HT1080 (cell line): Measurements from ENCODE around the gene REEP1. TPM values are rescaled to one million over a fixed set of nuclear protein-coding genes. Genes with fewer than 3 reads are reported as not detected.

Experiments
- DNase-seq: peaks from one replicate; pipeline ENCODE4 v3.0.0-alpha.2; 2015; ENCODE audit warnings: low read depth
- total RNA-seq: library from RNA; depleted of rRNA; stranded (reverse); fragments of >200 nt; shearing (Covaris generic); gene quantifications from 2 replicates; pipeline ENCODE4 v1.2.3, GENCODE V29; 2014

The REEP1 gene
- total RNA-seq, 1 experiment from 2014 or later = not detected

DNA sequence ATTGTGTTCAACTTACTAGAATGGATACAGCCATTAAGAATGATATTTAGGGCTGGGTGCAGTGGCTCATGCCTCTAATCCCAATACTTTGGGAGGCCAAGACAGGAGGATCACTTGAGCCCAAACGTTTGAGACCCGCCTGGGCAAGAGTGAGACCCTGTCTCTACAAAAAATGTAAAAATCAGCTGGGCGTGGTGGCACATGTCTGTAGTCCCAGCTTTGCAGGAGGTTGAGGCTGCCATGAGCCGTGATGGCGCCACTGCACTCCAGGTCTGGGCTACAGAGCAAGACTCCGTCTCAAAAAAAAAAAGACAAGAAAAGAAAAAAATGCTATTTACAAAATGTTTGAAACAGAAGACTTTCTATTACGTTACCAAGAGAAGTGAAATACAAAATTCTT lies 30.0 kb downstream of the REEP1 start:
- no peak for DNase-seq

DNA sequence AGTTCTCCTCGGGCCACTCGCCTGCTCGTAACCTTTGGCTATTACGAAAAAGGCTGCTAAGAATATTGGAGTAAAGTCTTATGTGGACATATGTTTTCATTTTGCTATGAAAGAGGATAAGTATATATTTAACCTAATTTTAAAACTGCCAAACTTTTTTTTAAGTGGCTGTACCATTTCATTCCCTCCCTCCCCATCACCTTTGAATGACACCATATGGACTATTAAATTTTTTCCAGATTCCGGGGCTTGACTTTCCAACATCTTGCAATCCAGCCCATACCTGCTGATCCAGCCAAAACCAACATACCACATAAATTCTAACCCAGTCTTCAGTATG lies 31.5 kb downstream of the REEP1 start:
- no peak for DNase-seq

GRCh38 chr2:86305195-86305914 lies 32.1 kb downstream of the REEP1 start:
- no peak for DNase-seq

DNA sequence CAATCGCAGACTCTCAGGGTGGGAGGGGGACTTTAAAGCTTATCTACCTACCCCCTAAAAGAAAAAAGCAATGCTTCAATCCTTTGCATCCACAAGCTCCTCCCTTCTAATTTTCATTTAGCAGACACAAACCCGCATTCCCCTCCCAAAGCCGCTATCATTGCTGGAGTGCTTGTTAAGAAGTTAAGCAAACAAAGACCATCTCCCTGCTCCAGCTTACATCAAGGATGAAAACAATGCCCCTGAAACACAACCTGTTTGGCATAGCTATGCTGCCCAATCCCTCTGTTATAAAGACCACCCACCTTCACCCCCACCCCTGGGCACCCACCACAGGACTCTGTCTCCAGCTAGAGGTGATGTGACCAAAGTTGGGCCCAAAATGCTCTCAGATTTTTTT lies 33.0 kb downstream of the REEP1 start:
- DNase-seq = no peak

- no peak for DNase-seq
These were observed 35.1 kb downstream of the REEP1 start for GRCh38 chr2:86302320-86302719.

- DNase-seq = peak; percentile 8
These were observed 35.7 kb downstream of the REEP1 start for GRCh38 chr2:86301711-86302202.

DNA sequence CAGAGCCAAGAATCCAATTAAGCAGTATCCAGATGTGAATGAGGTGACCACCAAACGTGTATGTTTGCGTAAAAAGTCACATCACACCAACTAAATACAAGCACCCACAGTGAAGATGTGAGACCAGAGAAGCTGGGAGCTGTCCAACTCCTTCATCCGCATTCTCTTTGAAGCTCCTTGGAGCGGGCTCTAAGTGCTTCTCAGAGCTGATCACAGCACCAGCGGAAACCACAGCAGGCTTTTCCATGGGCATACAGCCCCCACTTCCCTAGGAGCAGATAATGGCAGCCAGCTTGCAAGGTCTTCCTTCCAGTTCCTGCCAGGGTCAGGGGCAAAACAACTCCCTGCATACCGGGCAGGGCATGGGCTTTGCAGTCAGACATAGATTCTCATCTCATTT lies 36.4 kb downstream of the REEP1 start:
- DNase-seq = peak; percentile 16

- peak; percentile 5 for DNase-seq
These were observed 36.9 kb downstream of the REEP1 start for GRCh38 chr2:86300496-86300895.

- DNase-seq = peak; percentile 24
These were observed 38.7 kb downstream of the REEP1 start for GRCh38 chr2:86298411-86299390.

DNA sequence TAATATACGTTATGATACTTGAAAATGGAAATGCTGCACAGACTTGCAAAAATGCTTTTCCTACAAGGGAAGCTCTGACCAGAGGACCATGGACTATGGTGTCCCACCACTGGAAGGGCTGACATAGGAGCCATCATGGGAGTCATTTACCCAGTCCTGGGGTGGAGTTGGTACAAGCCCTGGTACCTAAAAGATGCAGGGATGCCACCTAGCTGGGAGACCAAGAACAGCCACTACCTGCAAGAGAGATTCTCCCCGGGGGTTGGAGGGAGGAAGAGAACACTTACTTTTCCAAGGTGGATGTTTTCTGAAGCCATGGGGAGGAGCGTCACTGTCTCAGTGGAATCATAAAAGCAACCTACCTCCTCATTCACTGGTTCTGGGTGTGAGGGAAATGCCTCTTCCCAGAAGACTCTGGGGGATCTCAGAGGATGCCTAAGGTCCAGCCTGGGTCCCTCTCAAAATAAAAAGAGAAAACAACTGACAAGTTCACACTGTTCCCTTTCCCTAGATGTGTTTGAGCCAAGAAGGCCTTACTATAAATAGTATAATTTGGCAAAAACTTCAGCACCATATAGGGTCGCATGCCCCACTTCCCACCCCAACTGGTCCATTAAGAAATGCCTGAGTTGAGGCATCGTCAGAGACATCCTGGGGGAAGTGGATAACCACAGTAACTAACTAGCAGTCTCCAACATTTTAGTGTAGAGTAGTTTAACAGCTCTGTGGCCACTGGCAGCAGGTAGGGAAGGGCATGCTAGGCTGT lies 39.9 kb downstream of the REEP1 start:
- no peak for DNase-seq

DNA sequence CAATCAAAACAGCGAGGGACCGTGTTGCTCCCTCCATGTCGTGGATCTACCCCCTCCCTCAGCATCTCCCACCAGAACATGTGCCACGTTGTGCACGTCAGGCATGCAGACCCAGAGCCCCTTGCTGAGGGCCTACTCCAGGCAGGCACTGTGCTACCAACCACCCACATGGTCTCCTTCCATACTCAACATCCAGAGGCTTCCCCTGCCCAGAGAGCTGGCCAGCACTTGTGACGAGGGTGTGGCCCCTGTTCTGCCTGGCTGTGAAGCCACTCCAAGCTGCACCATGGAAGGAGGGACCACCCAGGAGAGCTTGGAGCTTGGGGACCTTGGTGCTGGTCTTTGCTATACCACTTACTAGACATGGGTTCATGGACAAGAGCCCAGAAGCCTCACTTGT lies 40.5 kb downstream of the REEP1 start:
- no peak for DNase-seq

- DNase-seq = no peak
These were observed 42.4 kb downstream of the REEP1 start for GRCh38 chr2:86295066-86295465.

GRCh38 chr2:86293612-86294011 lies 43.8 kb downstream of the REEP1 start:
- DNase-seq = no peak

GRCh38 chr2:86292571-86293515 lies 44.6 kb downstream of the REEP1 start:
- DNase-seq = no peak

DNA sequence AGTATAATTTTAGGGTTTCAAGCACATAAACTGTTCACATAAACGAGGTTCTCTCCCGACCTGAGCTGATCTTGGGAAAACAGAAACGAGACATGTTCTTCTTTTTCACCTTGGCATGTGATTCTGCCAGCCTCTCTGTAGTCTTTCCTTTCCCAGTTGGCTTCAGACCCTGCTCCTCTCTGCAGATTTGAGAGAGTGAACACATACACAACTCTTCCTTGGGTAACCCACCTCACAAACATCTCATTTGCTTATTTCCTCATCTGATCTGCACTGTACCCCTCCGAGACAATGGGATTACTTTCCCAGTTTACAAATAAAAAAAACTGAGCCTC lies 46.1 kb downstream of the REEP1 start:
- DNase-seq = no peak

GRCh38 chr2:86290596-86291327 lies 46.7 kb downstream of the REEP1 start:
- DNase-seq = no peak

- no peak for DNase-seq
These were observed 50.9 kb downstream of the REEP1 start for GRCh38 chr2:86286516-86286915.

- no peak for DNase-seq
These were observed 51.4 kb downstream of the REEP1 start for GRCh38 chr2:86285981-86286380.

DNA sequence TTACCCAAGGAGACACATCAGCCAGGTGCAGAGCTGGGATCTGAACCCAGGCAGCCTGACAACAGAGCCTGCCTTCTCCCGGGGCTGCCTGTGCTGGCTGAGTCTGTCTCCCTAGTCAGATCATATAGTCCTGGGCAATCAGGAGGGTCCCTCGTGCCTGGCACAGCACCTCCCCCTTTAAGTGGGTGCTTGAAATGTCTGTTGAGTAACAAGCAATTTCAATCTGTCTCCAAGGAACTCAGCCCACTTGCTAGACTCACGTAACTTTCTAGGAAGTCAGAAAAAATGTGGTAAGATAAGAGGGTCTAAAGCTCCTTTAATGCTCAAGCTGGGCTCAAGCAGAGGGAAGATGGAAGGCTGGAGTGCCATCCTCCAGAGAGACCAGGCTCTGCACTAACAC lies 51.9 kb downstream of the REEP1 start:
- DNase-seq = no peak

DNA sequence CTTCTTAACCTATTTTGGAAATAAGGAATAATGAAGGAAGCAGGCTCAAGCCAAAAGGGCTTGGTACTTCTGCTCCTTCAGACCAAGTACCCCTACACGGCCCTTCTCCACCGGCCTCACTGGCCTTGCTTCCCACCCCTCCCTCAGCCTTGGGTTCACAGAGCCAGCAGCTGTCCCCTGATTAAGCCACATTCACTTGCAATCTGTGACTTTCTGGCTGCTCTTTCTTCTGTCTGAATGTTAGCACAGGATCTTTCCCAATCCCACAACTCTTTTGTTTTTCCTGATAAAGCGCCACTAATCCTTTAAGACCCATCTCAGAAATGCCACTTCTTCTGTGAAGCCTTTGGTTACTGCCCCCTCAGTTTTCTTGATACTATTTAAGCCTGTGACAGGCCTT lies 52.4 kb downstream of the REEP1 start:
- no peak for DNase-seq
